GM12878 (cell line): ENCODE measurements around the gene ERG. TPM values are rescaled to one million over a fixed set of nuclear protein-coding genes. Genes with fewer than 3 reads are reported as not detected.

Source experiments
- ATAC-seq: fragments of 200-7000 bp; cut with Tn5 transposase; 3 replicates; pipeline ENCODE4 v1.9.1; 2020; ENCODE audit warnings: mild to moderate bottlenecking, moderate library complexity
- BruUV-seq: library from RNA; stranded (reverse); fragments of 400-500 nt; replicated peaks from 2 replicates; lab custom pipeline; 2021; lab: Mats Ljungman, UMichigan
- CTCF ChIA-PET: fragments of 300-600 bp; sonication (Branson Sonifier 250); formaldehyde crosslinking; extraction: SDS; loops from one replicate; lab custom pipeline; 2021; ENCODE audit warnings: inconsistent platforms; lab: Yijun Ruan, JAX
- POLR2A ChIA-PET: fragments of 350-600 bp; formaldehyde crosslinking; extraction: SDS; loops from one replicate; lab custom pipeline; 2021; ENCODE audit warnings: inconsistent platforms; lab: Charles Lee
- RAD21 ChIA-PET: fragments of 300-600 bp; sonication (Branson Sonifier 250); formaldehyde crosslinking; loops from one replicate; lab custom pipeline; 2023; ENCODE audit warnings: antibody characterized with exemption; ENCODE audit not compliant: unreplicated experiment; lab: Charles Lee
- SMC1A ChIA-PET: fragments of 300-600 bp; sonication (Branson Sonifier 250); formaldehyde crosslinking; loops from one replicate; lab custom pipeline; 2023; ENCODE audit not compliant: unreplicated experiment, uncharacterized antibody; lab: Charles Lee
- DNase-seq: peaks from one replicate; pipeline ENCODE4 v3.0.0-alpha.2; 2011; ENCODE audit warnings: low read depth, low spot score
- FAIRE-seq: peaks from 3 replicates; lab custom pipeline; 2011; peaks lifted over from hg19 to GRCh38; lab: Jason Lieb, UNC
- H2AFZ ChIP-seq: 2 replicates; pipeline ENCODE4 v1.6.0; 2011; ENCODE audit warnings: low read depth, low read length, control low read depth; ENCODE audit not compliant: control insufficient read depth
- H3K27ac ChIP-seq: 2 replicates; pipeline ENCODE4 v1.5.1; 2011; ENCODE audit warnings: control low read depth; ENCODE audit not compliant: control insufficient read depth, insufficient read depth
- H3K27me3 ChIP-seq, 2 experiments: replicated peaks in 1 of 2; 2 replicates each; pipeline versions ENCODE4 v1.6.0 to v1.6.1; 2011; ENCODE audit warnings: low read length in 1 of 2; ENCODE audit not compliant: control insufficient read depth in 2 of 2, insufficient read depth in 2 of 2
- H3K36me3 ChIP-seq, 2 experiments: 2 replicates each; pipeline ENCODE4 v1.5.1; 2011; ENCODE audit warnings: low read length in 1 of 2; ENCODE audit not compliant: control insufficient read depth in 2 of 2, insufficient read depth in 2 of 2
- H3K4me1 ChIP-seq: 2 replicates; pipeline ENCODE4 v1.6.1; 2011; ENCODE audit warnings: mild to moderate bottlenecking, low read length, moderate library complexity, mixed read lengths; ENCODE audit not compliant: control insufficient read depth, insufficient read depth
- H3K4me2 ChIP-seq: 2 replicates; pipeline ENCODE4 v1.6.0; 2011; ENCODE audit warnings: control low read depth; ENCODE audit not compliant: control insufficient read depth, insufficient read depth
- H3K4me3 ChIP-seq: fragments of 200-600 bp; sonication (generic); 2 replicates; pipeline ENCODE4 v1.5.1; 2016
- H3K79me2 ChIP-seq: 2 replicates; pipeline ENCODE4 v1.6.0; 2011; ENCODE audit warnings: low read length; ENCODE audit not compliant: control insufficient read depth, insufficient read depth
- H3K9ac ChIP-seq: 2 replicates; pipeline ENCODE4 v1.8.0; 2011; ENCODE audit warnings: low read length, control low read depth, mixed read lengths; ENCODE audit not compliant: control insufficient read depth, insufficient read depth
- H3K9me3 ChIP-seq: replicated peaks from 3 replicates; pipeline ENCODE4 v1.5.1; 2011; ENCODE audit warnings: mild to moderate bottlenecking, low read length; ENCODE audit not compliant: control insufficient read depth, insufficient read depth
- H4K20me1 ChIP-seq: 2 replicates; pipeline ENCODE4 v1.6.0; 2011; ENCODE audit not compliant: control insufficient read depth, insufficient read depth
- ATF3 ChIP-seq: IDR thresholded peaks from 2 replicates; pipeline ENCODE4 v1.6.1; 2011; ENCODE audit warnings: low read depth, mild to moderate bottlenecking, low read length, moderate library complexity, borderline replicate concordance; ENCODE audit errors: extremely low read depth
- RAD51 ChIP-seq: fragments of 450-650 bp; IDR thresholded peaks from 2 replicates; pipeline ENCODE4 v1.6.1; 2016; ENCODE audit warnings: moderate library complexity, mild to moderate bottlenecking, inconsistent platforms
- RELA ChIP-seq: fragments of 450-650 bp; IDR thresholded peaks from 2 replicates; pipeline ENCODE4 v1.8.0; 2014; ENCODE audit warnings: borderline replicate concordance; ENCODE audit not compliant: partially characterized antibody
- RUNX3 ChIP-seq: IDR thresholded peaks from 2 replicates; pipeline ENCODE4 v1.6.1; 2012; ENCODE audit warnings: low read length, inconsistent platforms
- TARDBP ChIP-seq: IDR thresholded peaks from 2 replicates; pipeline ENCODE4 v1.6.1; 2016; ENCODE audit warnings: borderline replicate concordance
- TCF3 ChIP-seq: IDR thresholded peaks from 2 replicates; pipeline ENCODE4 v1.6.1; 2012; ENCODE audit warnings: low read depth, mild to moderate bottlenecking, low read length, borderline replicate concordance; ENCODE audit not compliant: insufficient read depth
- USF1 ChIP-seq: IDR thresholded peaks from 2 replicates; pipeline ENCODE4 v1.6.1; 2011; ENCODE audit warnings: borderline replicate concordance, low read depth, mild to moderate bottlenecking, moderate library complexity, mixed read lengths, low read length; ENCODE audit not compliant: insufficient read depth; ENCODE audit errors: extremely low read length
- WGBS: methylation state at CpG from one replicate; pipeline ENCODE4 v1.1.6; 2016; ENCODE audit warnings: low lambda C conversion rate; ENCODE audit not compliant: insufficient replicate concordance, insufficient coverage; ENCODE audit errors: missing lambda C conversion rate; 5-methylcytosine and 5-hydroxymethylcytosine counted together
- in situ Hi-C: fragments of 300-500 bp; cut with MboI; formaldehyde crosslinking; loops from 9 replicates; pipeline ENCODE4 v1.14.3; 2018; ENCODE audit warnings: mixed read lengths
- intact Hi-C: fragments of 100-400 bp; cut with micrococcal nuclease; formaldehyde crosslinking; loops from one replicate; pipeline ENCODE4 v1.14.2; 2022; ENCODE audit not compliant: unreplicated experiment
- polyA plus RNA-seq, 11 experiments: library from polyadenylated mRNA; depleted of rRNA in 4 of 11; unstranded in 6 of 11; stranded (reverse) in 5 of 11; fragments of >200 nt; fragmentation: Nextera tagmentation in 4 of 11; fragmentation: Illumina TruSeq in 1 of 11; extraction: Ambion mirVana in 4 of 11; extraction: Trizol in 1 of 11; gene quantifications; 1 replicate in 1 of 11; 2 replicates in 10 of 11; pipeline versions ENCODE4 v1.2.1 to v1.2.3, GENCODE V29; 2011 to 2016; ENCODE audit warnings: inconsistent platforms in 2 of 11, missing spikeins in 2 of 11, low read depth in 1 of 11
- total RNA-seq, 4 experiments: library from RNA; depleted of rRNA in 3 of 4; stranded (reverse); fragments of >200 nt in 3 of 4; fragmentation: Illumina TruSeq in 1 of 4; extraction: Trizol in 1 of 4; gene quantifications; 2 replicates each; pipeline versions ENCODE4 v1.2.1 to v1.2.3, GENCODE V29; 2013 to 2021

Gene ERG
- total and polyA plus RNA-seq, 10 of the 15 experiments (the other 5 are each of a cell fraction or from before 2014, with no cell fraction given), result not detected

DNA sequence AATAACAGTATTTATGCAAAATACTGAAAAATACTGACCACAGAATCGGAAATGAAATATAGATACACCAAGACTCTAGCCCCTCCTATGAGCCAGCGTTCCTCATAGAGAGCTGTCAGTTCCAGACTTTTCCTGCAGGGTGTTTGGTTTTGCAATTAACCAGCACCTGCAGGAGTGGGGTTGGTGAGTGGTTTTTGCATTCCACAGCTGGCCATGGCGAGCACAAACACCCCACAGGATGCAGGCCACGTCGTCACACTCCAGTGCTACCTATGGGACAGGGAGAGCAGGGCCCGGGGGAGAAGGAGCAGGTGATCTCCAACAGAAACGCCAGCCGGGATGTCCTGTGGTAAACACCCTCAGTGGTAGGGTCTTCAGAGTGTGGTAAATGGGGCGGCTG is 94.1 kb downstream of the ERG start:
- Histone ChIP-seq H3K27ac (no peak overlapping the region), H3K4me1 (no peaks in the 10 kb centered on the region), H4K20me1 (no peaks in the 10 kb centered on the region), H3K27me3 (no peaks in the 10 kb centered on the region; a peak in 1 of 4 replicates), H3K36me3 (no peaks in the 10 kb centered on the region), H3K9ac (no peak overlapping the region), H2AFZ (no peak overlapping the region), H3K4me3 (no peak overlapping the region), H3K79me2 (no peaks in the 10 kb centered on the region), H3K4me2 (no peak overlapping the region), H3K9me3 (no peaks in the 10 kb centered on the region)
- CTCF ChIA-PET, result no interaction called here
- no peak for TF ChIP-seq RELA
- TF ChIP-seq RAD51, result no peak
- TF ChIP-seq TARDBP, result no peak
- no peak for TF ChIP-seq RUNX3
- TF ChIP-seq TCF3, result no peak
- no peak for TF ChIP-seq USF1
- TF ChIP-seq ATF3, result no peak
- DNase-seq, result no peak
- WGBS, result 1% methylated on average over 9 of the region's 9 CpGs
- no peak for ATAC-seq
- SMC1A ChIA-PET, result interaction anchor here (1.3 kb wide), 1 partner anchor 185 kb away, joined by 3 read pairs; no protein-coding TSS in a partner anchor
- RAD21 ChIA-PET, result no interaction called here
- intact Hi-C loops, result no loop called here
- no peak for FAIRE-seq
- BruUV-seq, result no TSS peak
- in situ Hi-C loops, result no loop called here
- POLR2A ChIA-PET, result no interaction called here
